ENCODE results near the gene CPLX3.

- no peak for TF ChIP-seq EZH2 (IDR thresholded peaks at IDR 0.05; ENCODE audit: borderline replicate concordance, control insufficient read depth, low read depth, low read length)
- no peak for TF ChIP-seq RAD21 (IDR thresholded peaks at IDR 0.05; ENCODE audit: insufficient read depth, low read depth, low read length)
- no peak for TF ChIP-seq ZSCAN29 (IDR thresholded peaks at IDR 0.05)
- TF ChIP-seq ETV6 (conservative IDR thresholded peaks at IDR 0.05 in 1 of 2, IDR thresholded peaks at IDR 0.05 in 1 of 2; ENCODE audit: borderline replicate concordance in 1 of 2, low read depth in 1 of 2) = no peak
- TF ChIP-seq CBFB (IDR thresholded peaks at IDR 0.05; ENCODE audit: low read depth) = no peak
- no peak for TF ChIP-seq EED (IDR thresholded peaks at IDR 0.05; ENCODE audit: low read depth)
- no peak for TF ChIP-seq ZNF207 (IDR thresholded peaks at IDR 0.05; ENCODE audit: borderline replicate concordance)
Measured at GRCh38 chr15:74800559-74801094, 25.8 kb upstream of the CPLX3 start.

All from GM12878 (cell line).